SK-N-SH (cell line): ENCODE measurements around the gene POLR3H. TPM values are rescaled to one million over a fixed set of nuclear protein-coding genes. Genes with fewer than 3 reads are reported as not detected.

ENCODE experiments used
- CTCF ChIA-PET: fragments of 300-600, 350-600 bp; formaldehyde crosslinking; extraction: SDS; loops from one replicate; lab custom pipeline; 2021; lab: Yijun Ruan, JAX
- POLR2A ChIA-PET: fragments of 350-600 bp; sonication (Branson Sonifier 250); formaldehyde crosslinking; extraction: SDS; loops from one replicate; lab custom pipeline; 2020; ENCODE audit warnings: antibody characterized with exemption, inconsistent platforms; lab: Yijun Ruan, JAX
- DNase-seq: peaks from one replicate; pipeline ENCODE4 v3.0.0; 2012
- H2AFZ ChIP-seq: fragments of 200-600 bp; sonication (generic); 2 replicates; pipeline ENCODE4 v1.8.1; 2016; ENCODE audit warnings: antibody characterized with exemption, mild to moderate bottlenecking, low read depth
- H3F3A ChIP-seq: fragments of 200-600 bp; sonication (generic); replicated peaks from 2 replicates; pipeline ENCODE3; 2016; ENCODE audit warnings: antibody characterized with exemption, mild to moderate bottlenecking; ENCODE audit not compliant: insufficient read depth
- H3K27ac ChIP-seq, 2 experiments: fragments of 200-500 bp in 1 of 2; fragments of 200-600 bp in 1 of 2; sonication (Bioruptor generic) in 1 of 2; sonication (generic), shearing (Covaris generic) in 1 of 2; 2 replicates each; pipeline versions ENCODE4 v1.5.1 to v1.6.1; 2014 to 2016; ENCODE audit warnings: low read depth in 2 of 2, inconsistent platforms in 1 of 2, low read length in 1 of 2, mild to moderate bottlenecking in 1 of 2, mixed read lengths in 1 of 2
- H3K27me3 ChIP-seq: fragments of 200-600 bp; sonication (generic), shearing (Covaris generic); 2 replicates; pipeline ENCODE4 v1.6.1; 2016; ENCODE audit warnings: mixed run types; ENCODE audit not compliant: insufficient read depth
- H3K36me3 ChIP-seq, 2 experiments: fragments of 200-500 bp in 1 of 2; fragments of 200-600 bp in 1 of 2; sonication (Bioruptor generic) in 1 of 2; sonication (generic) in 1 of 2; replicated peaks in 1 of 2; 2 replicates each; pipeline versions ENCODE3 to v1.5.1; 2014 to 2016; ENCODE audit warnings: low read length in 1 of 2, mild to moderate bottlenecking in 1 of 2; ENCODE audit not compliant: insufficient read depth in 2 of 2, control insufficient read depth in 1 of 2
- H3K4me1 ChIP-seq, 2 experiments: fragments of 200-500 bp in 1 of 2; fragments of 200-600 bp in 1 of 2; sonication (Bioruptor generic) in 1 of 2; sonication (generic), shearing (Covaris generic) in 1 of 2; 2 replicates each; pipeline versions ENCODE4 v1.5.1 to v1.6.1; 2014 to 2016; ENCODE audit warnings: low read depth in 1 of 2, low read length in 1 of 2, mixed run types in 1 of 2; ENCODE audit not compliant: insufficient read depth in 2 of 2, control insufficient read depth in 1 of 2
- H3K4me2 ChIP-seq: fragments of 200-600 bp; sonication (generic), shearing (Covaris generic); 2 replicates; pipeline ENCODE4 v1.6.1; 2017; ENCODE audit warnings: mixed run types
- H3K4me3 ChIP-seq, 2 experiments: fragments of 200-500 bp in 1 of 2; fragments of 200-600 bp in 1 of 2; sonication (Bioruptor generic) in 1 of 2; sonication (generic), shearing (Covaris generic) in 1 of 2; 2 replicates each; pipeline versions ENCODE4 v1.5.1 to v1.8.1; 2014 to 2016; ENCODE audit warnings: low read depth in 2 of 2, inconsistent platforms in 1 of 2, low read length in 1 of 2, mild to moderate bottlenecking in 1 of 2, mixed read lengths in 1 of 2, moderate library complexity in 1 of 2
- H3K79me2 ChIP-seq: fragments of 200-600 bp; sonication (generic); 2 replicates; pipeline ENCODE4 v1.8.1; 2017; ENCODE audit warnings: mild to moderate bottlenecking; ENCODE audit not compliant: insufficient read depth
- H3K9ac ChIP-seq: fragments of 200-600 bp; sonication (generic); 2 replicates; pipeline ENCODE4 v1.6.1; 2017; ENCODE audit warnings: mixed run types
- H3K9me2 ChIP-seq: fragments of 200-600 bp; sonication (generic); 2 replicates; pipeline ENCODE4 v1.6.1; 2017; ENCODE audit warnings: mixed run types
- H3K9me3 ChIP-seq: fragments of 200-600 bp; sonication (generic); 2 replicates; pipeline ENCODE4 v1.6.1; 2017; ENCODE audit warnings: mixed run types, mild to moderate bottlenecking, moderate library complexity
- H4K20me1 ChIP-seq: fragments of 200-600 bp; sonication (generic); 2 replicates; pipeline ENCODE4 v1.6.1; 2017; ENCODE audit warnings: mild to moderate bottlenecking, mixed run types; ENCODE audit not compliant: insufficient read depth
- CHD2 ChIP-seq: fragments of 150-350 bp; IDR thresholded peaks from 2 replicates; pipeline ENCODE4 v1.6.1; 2018; ENCODE audit warnings: low read length; ENCODE audit not compliant: partially characterized antibody
- EP300 ChIP-seq, 2 experiments: IDR thresholded peaks; 2 replicates each; pipeline versions ENCODE4 v1.4.0 to v1.6.1; 2012; ENCODE audit warnings: borderline replicate concordance in 1 of 2, low read depth in 1 of 2, low read length in 1 of 2
- FOSL2 ChIP-seq: IDR thresholded peaks from 2 replicates; pipeline ENCODE4 v1.4.0; 2012; ENCODE audit warnings: low read depth, mild to moderate bottlenecking, moderate library complexity, borderline replicate concordance
- MEF2A ChIP-seq: IDR thresholded peaks from 2 replicates; pipeline ENCODE4 v1.4.0; 2012; ENCODE audit warnings: low read depth, borderline replicate concordance
- NFIC ChIP-seq: IDR thresholded peaks from 2 replicates; pipeline ENCODE4 v1.4.0; 2012; ENCODE audit warnings: borderline replicate concordance
- POLR2AphosphoS5 ChIP-seq: IDR thresholded peaks from 2 replicates; pipeline ENCODE4 v1.6.1; 2012; ENCODE audit warnings: low read depth, low read length
- RAD21 ChIP-seq: IDR thresholded peaks from 2 replicates; pipeline ENCODE4 v1.6.1; 2012; ENCODE audit warnings: mild to moderate bottlenecking, low read length
- RXRA ChIP-seq: IDR thresholded peaks from 2 replicates; pipeline ENCODE4 v1.4.0; 2012; ENCODE audit warnings: low read depth, mild to moderate bottlenecking, borderline replicate concordance
- SMC3 ChIP-seq: IDR thresholded peaks from 2 replicates; pipeline ENCODE4 v1.6.1; 2012; ENCODE audit warnings: low read depth, low read length, improper control_type of control experiment
- YY1 ChIP-seq: IDR thresholded peaks from 2 replicates; pipeline ENCODE4 v1.4.0; 2012; ENCODE audit warnings: low read depth, mild to moderate bottlenecking
- WGBS: methylation state at CpG from one replicate; pipeline ENCODE4 v1.1.6; 2017; ENCODE audit warnings: low lambda C conversion rate; 5-methylcytosine and 5-hydroxymethylcytosine counted together
- polyA plus RNA-seq, 3 experiments: library from polyadenylated mRNA; depleted of rRNA; stranded (reverse); fragments of >200 nt; gene quantifications; 2 replicates each; pipeline ENCODE4 v1.2.3, GENCODE V29; 2012
- TF ChIP-seq, protein P1 (sequence below): fragments of 150-350 bp; IDR thresholded peaks from 2 replicates; pipeline ENCODE4 v1.6.1; 2016; ENCODE audit warnings: mild to moderate bottlenecking, low read depth, low read length

Gene POLR3H
- polyA plus RNA-seq, 1 of the 3 experiments (the other 2 are of a cell fraction), result 22.9 TPM

DNA sequence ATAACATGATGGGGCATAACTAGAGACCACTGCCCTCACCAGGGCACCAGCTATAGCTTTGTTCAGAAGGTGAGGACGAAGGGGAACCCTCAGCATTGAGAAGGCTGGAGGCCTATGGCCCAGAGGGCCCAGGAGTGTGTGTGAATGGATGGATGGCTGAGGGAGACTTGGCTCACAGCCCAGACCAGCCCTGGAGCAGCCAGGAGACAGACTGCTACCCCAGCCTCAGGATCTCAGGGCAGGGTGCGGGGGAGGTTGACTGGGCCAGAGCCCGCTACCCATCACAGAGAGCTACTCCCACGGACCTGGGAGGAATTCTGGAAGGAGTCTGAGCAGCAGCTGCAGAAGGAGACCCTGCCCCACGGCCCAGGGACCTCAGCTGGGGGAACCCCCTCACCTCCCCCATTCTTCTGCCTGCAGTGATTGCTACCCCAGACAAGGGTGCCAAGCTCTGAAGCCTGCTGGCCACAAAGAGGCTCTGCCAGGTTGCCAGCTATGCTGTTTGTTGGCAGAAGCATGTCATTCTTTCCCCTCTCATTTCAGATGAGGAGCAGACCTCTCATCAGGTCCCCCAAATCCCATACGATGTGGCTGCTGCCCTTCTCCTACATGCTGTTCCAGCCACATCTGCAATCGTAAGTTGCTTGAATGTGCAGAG lies 11.2 kb upstream of the POLR3H start:
- no peaks in the 10 kb centered on the region for H3K9me2 ChIP-seq
- H3K36me3 ChIP-seq, result no peaks in the 10 kb centered on the region
- no peaks in the 10 kb centered on the region for H3F3A ChIP-seq
- no peaks in the 10 kb centered on the region for H3K79me2 ChIP-seq
- no peak for TF ChIP-seq MEF2A
- no peak for TF ChIP-seq RAD21
- TF ChIP-seq YY1, result no peak
- no peak for TF ChIP-seq NFIC
- TF ChIP-seq CHD2, result no peak
- no peak for TF ChIP-seq EP300 (IDR thresholded peaks at IDR 0.05; ENCODE audit: borderline replicate concordance in 1 of 2, low read depth in 1 of 2, low read length in 1 of 2)
- ChIA-PET CTCF (interaction anchor here (2.0 kb wide), 1 partner anchor 42 kb away, joined by 7 read pairs; no protein-coding TSS in a partner anchor), POLR2A (no interaction called here)
- peaks cover 3 to 17% of the 10 kb centered on the region in 2 experiments; a peak in 2 of 4 replicates for H3K4me1 ChIP-seq
- H2AFZ ChIP-seq, result no peak overlapping the region
- no peak overlapping the region for H3K9ac ChIP-seq
- H3K9me3 ChIP-seq, result no peaks in the 10 kb centered on the region
- no peak for DNase-seq
- H4K20me1 ChIP-seq, result no peaks in the 10 kb centered on the region
- no peaks in the 10 kb centered on the region for H3K27me3 ChIP-seq
- no peak overlapping the region; a peak in 1 of 4 replicates for H3K27ac ChIP-seq
- no peak overlapping the region for H3K4me3 ChIP-seq
- WGBS, result 84% methylated on average over 3 of the region's 7 CpGs
- no peak overlapping the region for H3K4me2 ChIP-seq

DNA sequence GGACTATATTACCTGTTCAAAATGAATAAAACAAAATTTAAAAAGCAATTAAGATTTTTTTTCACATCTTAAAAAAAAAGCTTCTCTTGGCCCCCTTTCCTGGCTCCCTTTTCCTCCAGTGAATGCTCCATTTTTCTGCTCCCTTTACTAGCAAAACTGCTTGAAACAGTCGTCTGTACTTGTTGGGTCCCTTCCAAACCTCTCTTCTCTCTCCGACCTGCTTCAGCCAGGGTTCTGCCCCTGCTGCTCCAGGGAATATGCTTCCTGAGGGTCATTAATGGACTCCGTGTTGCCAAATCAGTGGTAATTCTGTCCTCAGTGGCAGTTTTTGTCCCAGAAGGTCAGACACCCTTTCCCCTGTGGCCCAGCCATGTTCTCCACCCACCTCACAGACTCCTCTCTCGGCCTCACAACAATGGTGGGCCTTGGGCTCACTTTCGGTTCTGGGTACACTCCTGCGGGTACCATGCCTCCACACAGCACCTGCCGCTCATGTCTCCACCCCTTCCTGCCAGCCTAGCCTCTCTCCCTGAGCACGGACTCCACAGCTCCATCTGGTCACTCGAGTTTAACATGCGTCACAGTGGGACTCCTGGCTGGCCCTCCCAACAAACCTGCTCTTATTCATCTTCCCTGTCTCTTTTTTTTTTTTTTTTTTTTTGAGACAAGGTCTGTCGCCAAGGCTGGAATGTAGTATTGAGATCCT lies 7.8 kb upstream of the POLR3H start:
- no peak overlapping the region for H3K9ac ChIP-seq
- H3K27ac ChIP-seq, result no peak overlapping the region
- no peak for DNase-seq
- ChIA-PET CTCF (no interaction called here), POLR2A (no interaction called here)
- no peaks in the 10 kb centered on the region for H4K20me1 ChIP-seq
- no peaks in the 10 kb centered on the region for H3K9me3 ChIP-seq
- H3K4me1 ChIP-seq, result peaks cover 0 to 8% of the 10 kb centered on the region in 2 experiments; a peak in 1 of 4 replicates
- no peak overlapping the region for H3K4me3 ChIP-seq
- H3K27me3 ChIP-seq, result no peaks in the 10 kb centered on the region
- no peaks in the 10 kb centered on the region for H3K36me3 ChIP-seq
- no peaks in the 10 kb centered on the region for H3K79me2 ChIP-seq
- WGBS, result 77% methylated on average over 9 of the region's 11 CpGs
- no peaks in the 10 kb centered on the region for H3K9me2 ChIP-seq
- TF ChIP-seq POLR2AphosphoS5 (no peak), RXRA (no peak), FOSL2 (no peak), SMC3 (no peak), NFIC (no peak), CHD2 (no peak)
- TF ChIP-seq, protein P1, sequence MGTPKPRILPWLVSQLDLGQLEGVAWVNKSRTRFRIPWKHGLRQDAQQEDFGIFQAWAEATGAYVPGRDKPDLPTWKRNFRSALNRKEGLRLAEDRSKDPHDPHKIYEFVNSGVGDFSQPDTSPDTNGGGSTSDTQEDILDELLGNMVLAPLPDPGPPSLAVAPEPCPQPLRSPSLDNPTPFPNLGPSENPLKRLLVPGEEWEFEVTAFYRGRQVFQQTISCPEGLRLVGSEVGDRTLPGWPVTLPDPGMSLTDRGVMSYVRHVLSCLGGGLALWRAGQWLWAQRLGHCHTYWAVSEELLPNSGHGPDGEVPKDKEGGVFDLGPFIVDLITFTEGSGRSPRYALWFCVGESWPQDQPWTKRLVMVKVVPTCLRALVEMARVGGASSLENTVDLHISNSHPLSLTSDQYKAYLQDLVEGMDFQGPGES, result no peak
- TF ChIP-seq, all 33 proteins: peak for 0
- H3K4me2 ChIP-seq, result no peak overlapping the region
- no peaks in the 10 kb centered on the region for H3F3A ChIP-seq
- no peak overlapping the region for H2AFZ ChIP-seq
